ENCODE results near the gene DNAJB12. TPM values are rescaled to one million over a fixed set of nuclear protein-coding genes. Genes with fewer than 3 reads are reported as not detected.

The DNAJB12 gene
- total and polyA plus RNA-seq, 8 donors, result 2.3 to 43.2 (median 18.2) TPM

DNA sequence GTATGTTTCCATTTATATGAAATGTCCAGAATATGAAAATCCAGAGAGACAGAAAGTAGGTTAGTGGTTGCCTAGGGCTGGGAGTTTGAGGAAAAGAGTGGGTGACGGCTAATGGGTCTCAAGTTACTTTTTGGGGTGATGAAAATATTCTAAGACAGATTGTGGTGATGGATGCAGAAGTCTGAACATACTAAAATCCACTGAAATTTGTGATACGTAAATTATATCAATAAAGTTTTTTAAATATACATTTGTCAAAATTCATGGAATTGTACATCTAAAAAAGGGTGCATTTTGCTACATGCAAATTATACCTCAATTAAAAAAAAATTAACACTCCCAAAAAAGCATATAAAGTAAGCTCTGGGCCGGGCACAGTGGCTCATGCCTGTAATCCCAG is 71.6 kb downstream of the DNAJB12 start:
- no peak for DNase-seq
- WGBS, 5 donors, result 74 to 94% (median 79%) methylated on average over 3 of the region's 3 CpGs
- H3K27me3 ChIP-seq, result no peaks in the 10 kb centered on the region
- intact Hi-C loops (cut with DNase I; ENCODE audit: low total_unique reads), result no loop called here
- no peak overlapping the region for H3K27ac ChIP-seq
- no peak overlapping the region for H3K4me3 ChIP-seq
- TF ChIP-seq POLR2AphosphoS5 (IDR thresholded peaks at IDR 0.05) (no peak), POLR2A (IDR thresholded peaks at IDR 0.05) (no peak), EP300 (IDR thresholded peaks at IDR 0.05) (no peak)
- TF ChIP-seq, protein P1, sequence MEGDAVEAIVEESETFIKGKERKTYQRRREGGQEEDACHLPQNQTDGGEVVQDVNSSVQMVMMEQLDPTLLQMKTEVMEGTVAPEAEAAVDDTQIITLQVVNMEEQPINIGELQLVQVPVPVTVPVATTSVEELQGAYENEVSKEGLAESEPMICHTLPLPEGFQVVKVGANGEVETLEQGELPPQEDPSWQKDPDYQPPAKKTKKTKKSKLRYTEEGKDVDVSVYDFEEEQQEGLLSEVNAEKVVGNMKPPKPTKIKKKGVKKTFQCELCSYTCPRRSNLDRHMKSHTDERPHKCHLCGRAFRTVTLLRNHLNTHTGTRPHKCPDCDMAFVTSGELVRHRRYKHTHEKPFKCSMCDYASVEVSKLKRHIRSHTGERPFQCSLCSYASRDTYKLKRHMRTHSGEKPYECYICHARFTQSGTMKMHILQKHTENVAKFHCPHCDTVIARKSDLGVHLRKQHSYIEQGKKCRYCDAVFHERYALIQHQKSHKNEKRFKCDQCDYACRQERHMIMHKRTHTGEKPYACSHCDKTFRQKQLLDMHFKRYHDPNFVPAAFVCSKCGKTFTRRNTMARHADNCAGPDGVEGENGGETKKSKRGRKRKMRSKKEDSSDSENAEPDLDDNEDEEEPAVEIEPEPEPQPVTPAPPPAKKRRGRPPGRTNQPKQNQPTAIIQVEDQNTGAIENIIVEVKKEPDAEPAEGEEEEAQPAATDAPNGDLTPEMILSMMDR (IDR thresholded peaks at IDR 0.05), result no peak
- no peaks in the 10 kb centered on the region for H3K9me3 ChIP-seq
- H3K36me3 ChIP-seq, result no peaks in the 10 kb centered on the region
- H3K4me1 ChIP-seq, result peaks cover 0 to 11% (median 0%) of the 10 kb centered on the region in 4 donors

Small RNAs within 50 kb of the gene (small RNA-seq; reads per million reads assigned to genes)
- 0 reads per million in 4 donors for gene RNU6-805P

Other genes starting within 250 kb of the DNAJB12 start
- 100 to 1,000 TPM in 2 of 5 donors, 10 to 100 TPM in 3; 12.7 to 104 (median 68.8) TPM for gene ANAPC16, start 138.9 kb downstream of the DNAJB12 start, total RNA-seq
- 100 to 1,000 TPM; 164 to 231 (median 170) TPM for gene ANAPC16, start 138.9 kb downstream of the DNAJB12 start, polyA plus RNA-seq
- 100 to 1,000 TPM in 1 of 5 donors, 10 to 100 TPM in 2, 1 to 10 TPM in 2; 4.3 to 142 (median 19.4) TPM for gene ASCC1, start 138.6 kb downstream of the DNAJB12 start, total RNA-seq
- 10 to 100 TPM in 2 of 3 donors, 1 to 10 TPM in 1; 8.4 to 14.7 (median 12.5) TPM for gene ASCC1, start 138.6 kb downstream of the DNAJB12 start, polyA plus RNA-seq
- gene DDIT4, start 81.0 kb downstream of the DNAJB12 start, total RNA-seq, result 100 to 1,000 TPM in 4 of 5 donors, 10 to 100 TPM in 1; 89.9 to 188 (median 154) TPM
- 100 to 1,000 TPM; 122 to 176 (median 170) TPM for gene DDIT4, start 81.0 kb downstream of the DNAJB12 start, polyA plus RNA-seq